Right kidney (tissue), 9 donors: ENCODE results near the gene ANKRD50.

ENCODE experiments used
- DNase-seq: peaks from one replicate; pipeline ENCODE4 v3.0.0-alpha.2; 2016
- long read RNA-seq, 8 donors: transcript quantifications; one replicate each; lab custom pipeline, GENCODE V29; 2026

The ANKRD50 gene, protein sequence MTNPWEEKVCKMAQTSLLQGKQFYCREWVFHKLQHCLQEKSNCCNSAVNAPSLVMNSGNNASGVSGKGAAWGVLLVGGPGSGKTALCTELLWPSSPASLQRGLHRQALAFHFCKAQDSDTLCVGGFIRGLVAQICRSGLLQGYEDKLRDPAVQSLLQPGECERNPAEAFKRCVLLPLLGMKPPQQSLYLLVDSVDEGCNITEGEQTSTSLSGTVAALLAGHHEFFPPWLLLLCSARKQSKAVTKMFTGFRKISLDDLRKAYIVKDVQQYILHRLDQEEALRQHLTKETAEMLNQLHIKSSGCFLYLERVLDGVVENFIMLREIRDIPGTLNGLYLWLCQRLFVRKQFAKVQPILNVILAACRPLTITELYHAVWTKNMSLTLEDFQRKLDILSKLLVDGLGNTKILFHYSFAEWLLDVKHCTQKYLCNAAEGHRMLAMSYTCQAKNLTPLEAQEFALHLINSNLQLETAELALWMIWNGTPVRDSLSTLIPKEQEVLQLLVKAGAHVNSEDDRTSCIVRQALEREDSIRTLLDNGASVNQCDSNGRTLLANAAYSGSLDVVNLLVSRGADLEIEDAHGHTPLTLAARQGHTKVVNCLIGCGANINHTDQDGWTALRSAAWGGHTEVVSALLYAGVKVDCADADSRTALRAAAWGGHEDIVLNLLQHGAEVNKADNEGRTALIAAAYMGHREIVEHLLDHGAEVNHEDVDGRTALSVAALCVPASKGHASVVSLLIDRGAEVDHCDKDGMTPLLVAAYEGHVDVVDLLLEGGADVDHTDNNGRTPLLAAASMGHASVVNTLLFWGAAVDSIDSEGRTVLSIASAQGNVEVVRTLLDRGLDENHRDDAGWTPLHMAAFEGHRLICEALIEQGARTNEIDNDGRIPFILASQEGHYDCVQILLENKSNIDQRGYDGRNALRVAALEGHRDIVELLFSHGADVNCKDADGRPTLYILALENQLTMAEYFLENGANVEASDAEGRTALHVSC (N-terminal part only)
- long read RNA-seq, donor 1, full-length matches to known transcripts, result 1 of 21 reads
- long read RNA-seq, donor 1, partial matches to known transcripts, result 20 of 21 reads
- long read RNA-seq, donor 1, other reads (novel, unspliced or antisense), result 0 of 21 reads
- long read RNA-seq, donor 2, full-length matches to known transcripts, result 1 of 13 reads
- long read RNA-seq, donor 2, partial matches to known transcripts, result 12 of 13 reads
- long read RNA-seq, donor 2, other reads (novel, unspliced or antisense), result 0 of 13 reads
- long read RNA-seq, donor 3, result 0 reads
- long read RNA-seq, donor 4, full-length matches to known transcripts, result 5 of 28 reads
- long read RNA-seq, donor 4, partial matches to known transcripts, result 23 of 28 reads
- long read RNA-seq, donor 4, other reads (novel, unspliced or antisense), result 0 of 28 reads
- long read RNA-seq, donor 5, full-length matches to known transcripts, result 2 of 9 reads
- long read RNA-seq, donor 5, partial matches to known transcripts, result 7 of 9 reads
- long read RNA-seq, donor 5, other reads (novel, unspliced or antisense), result 0 of 9 reads
- long read RNA-seq, donor 6, full-length matches to known transcripts, result 2 of 8 reads
- long read RNA-seq, donor 6, partial matches to known transcripts, result 6 of 8 reads
- long read RNA-seq, donor 6, other reads (novel, unspliced or antisense), result 0 of 8 reads
- long read RNA-seq, donor 7, full-length matches to known transcripts, result 3 of 25 reads
- long read RNA-seq, donor 7, partial matches to known transcripts, result 22 of 25 reads
- long read RNA-seq, donor 7, other reads (novel, unspliced or antisense), result 0 of 25 reads
- long read RNA-seq, donor 8, partial matches to known transcripts, result 9 of 9 reads
- long read RNA-seq, donor 8, other reads (novel, unspliced or antisense), result 0 of 9 reads

GRCh38 chr4:124712372-124713184, at the start of gene ANKRD50:
TSS of gene ANKRD50 (minus strand) at chr4:124712732. CDS start at chr4:124710511, 2,221 bp downstream.
- DNase-seq, result peak; percentile 95

DNA sequence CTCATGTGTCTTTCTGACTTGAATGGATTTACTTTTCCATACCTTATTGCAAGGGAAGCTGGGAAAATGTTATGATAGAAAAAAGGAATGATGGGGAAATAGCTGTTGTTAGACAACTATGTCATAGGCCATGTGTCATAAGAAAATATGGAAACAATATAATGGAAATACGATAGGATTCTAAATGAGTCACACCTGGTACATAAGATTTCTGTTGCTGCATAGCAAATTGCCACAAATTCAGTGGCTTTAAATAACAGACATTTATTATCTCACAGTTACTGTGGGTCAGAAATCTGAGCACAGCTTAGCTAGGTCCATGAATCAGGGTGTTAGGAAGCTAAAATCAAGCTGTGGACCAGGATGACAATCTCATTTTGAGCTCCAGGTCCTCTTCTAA, 44.6 kb upstream of the ANKRD50 start:
- DNase-seq, result no peak

GRCh38 chr4:124754681-124755080, 42.1 kb upstream of the ANKRD50 start:
- no peak for DNase-seq

DNA sequence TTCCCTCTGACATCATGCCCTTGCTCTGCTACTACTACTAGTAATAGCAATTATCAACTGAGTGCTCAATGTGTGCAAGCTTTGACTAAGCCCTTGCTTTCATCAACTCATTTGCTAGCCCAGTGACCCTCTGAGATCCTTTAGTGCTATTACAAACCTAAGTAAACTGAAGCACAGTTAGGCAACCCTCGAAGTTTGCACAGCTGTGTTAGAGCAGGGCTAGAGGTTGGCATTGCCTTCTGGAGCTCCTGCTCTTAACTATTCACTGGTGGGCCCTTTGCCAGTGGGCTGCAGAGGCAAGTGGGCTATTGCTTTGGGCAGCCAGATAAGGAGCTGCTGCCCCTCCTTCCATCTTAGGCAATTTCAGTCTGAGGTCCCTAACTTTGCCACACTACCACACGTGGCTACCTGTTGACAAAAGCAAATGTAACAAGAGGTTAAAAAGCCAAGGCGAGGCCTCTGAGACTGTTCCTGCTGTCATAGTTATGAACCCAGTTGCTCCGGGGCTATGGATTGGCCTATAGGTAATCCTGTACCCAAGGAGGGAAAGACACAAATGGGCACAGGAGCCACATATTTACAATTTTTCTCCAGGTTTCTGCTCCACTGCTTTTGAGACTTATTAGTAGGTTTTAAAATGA, 41.5 kb upstream of the ANKRD50 start:
- no peak for DNase-seq

- no peak for DNase-seq
Measured at GRCh38 chr4:124749421-124749820, 36.9 kb upstream of the ANKRD50 start.

DNA sequence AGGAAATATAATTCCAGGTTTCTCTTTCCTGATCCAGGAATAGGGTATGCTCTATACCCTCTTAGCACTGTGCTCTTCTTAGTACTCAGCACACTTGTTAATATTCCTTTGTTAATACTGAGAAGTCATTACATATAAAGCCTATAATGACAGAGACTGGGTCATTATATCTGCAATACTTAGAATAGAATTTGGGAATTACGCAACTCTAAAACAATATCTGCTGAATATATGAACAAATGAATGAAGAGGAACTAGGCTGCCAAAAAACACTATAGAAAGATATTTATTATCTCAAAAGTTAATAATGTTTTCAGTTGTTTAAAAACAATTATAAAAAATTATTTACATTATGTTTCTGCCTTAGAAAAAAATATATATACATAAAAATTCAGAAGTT, 36.4 kb upstream of the ANKRD50 start:
- DNase-seq, result no peak

- no peak for DNase-seq
Measured at GRCh38 chr4:124745985-124746801, 33.7 kb upstream of the ANKRD50 start.

- no peak for DNase-seq
Measured at GRCh38 chr4:124743711-124744110, 31.2 kb upstream of the ANKRD50 start.

GRCh38 chr4:124740501-124740900, 28.0 kb upstream of the ANKRD50 start:
- no peak for DNase-seq

- no peak for DNase-seq
Measured at GRCh38 chr4:124738994-124739393, 26.5 kb upstream of the ANKRD50 start.

DNA sequence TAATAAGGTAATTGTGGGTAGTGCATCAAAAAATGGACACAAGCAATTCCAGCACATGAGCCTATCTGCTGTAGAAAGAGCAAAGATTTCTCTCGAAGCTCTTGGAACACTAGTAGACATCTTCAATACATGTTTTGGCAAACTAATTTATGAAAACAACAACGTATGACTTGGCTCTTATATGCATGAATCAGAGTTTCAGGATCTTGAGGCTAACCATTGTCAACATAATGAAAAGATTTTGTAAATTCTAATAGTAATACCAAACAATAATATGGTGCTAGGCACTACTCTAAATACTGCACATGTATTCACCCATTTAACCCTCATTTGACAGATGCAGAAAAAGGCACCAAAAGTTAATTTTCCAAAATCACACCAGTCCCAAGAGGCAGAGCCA, 25.1 kb upstream of the ANKRD50 start:
- DNase-seq, result no peak

DNA sequence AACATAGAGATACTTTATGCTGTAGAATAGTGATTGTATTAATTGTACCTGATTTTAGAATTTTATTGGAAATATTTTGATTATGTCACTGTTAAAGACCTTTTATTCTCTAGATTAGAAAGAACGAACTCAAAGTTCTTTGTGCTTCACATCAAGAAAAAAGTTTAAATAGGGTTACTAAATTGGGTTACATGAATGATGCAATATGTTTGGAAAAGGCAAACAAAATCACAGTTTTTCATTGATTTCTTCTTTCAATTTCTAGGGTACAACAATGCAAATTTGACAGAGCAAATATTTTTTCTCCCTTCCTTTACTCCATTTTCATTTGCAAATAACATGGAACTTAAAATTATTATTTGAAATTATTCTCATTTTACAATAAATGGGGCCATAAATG, 24.0 kb upstream of the ANKRD50 start:
- no peak for DNase-seq

GRCh38 chr4:124727331-124727890, 14.9 kb upstream of the ANKRD50 start:
- DNase-seq, result no peak

DNA sequence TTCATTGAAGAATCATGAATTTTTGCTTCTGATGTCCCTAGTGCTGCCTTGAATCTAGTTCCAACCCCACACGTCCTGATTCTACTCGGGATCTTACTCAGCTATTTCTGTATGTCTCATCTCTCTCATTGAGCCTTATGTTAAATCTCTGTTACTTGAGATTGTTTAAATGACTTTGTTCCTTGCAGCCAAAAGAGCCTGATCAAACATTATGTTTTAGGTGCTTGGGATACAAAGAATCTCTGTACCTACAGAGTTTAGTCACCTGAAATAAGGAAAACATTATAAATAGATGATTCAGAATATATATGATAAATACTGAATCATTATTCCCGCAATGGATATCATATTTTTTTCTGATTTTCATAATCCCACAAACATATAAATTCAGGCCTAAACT, 13.7 kb upstream of the ANKRD50 start:
- DNase-seq, result no peak

DNA sequence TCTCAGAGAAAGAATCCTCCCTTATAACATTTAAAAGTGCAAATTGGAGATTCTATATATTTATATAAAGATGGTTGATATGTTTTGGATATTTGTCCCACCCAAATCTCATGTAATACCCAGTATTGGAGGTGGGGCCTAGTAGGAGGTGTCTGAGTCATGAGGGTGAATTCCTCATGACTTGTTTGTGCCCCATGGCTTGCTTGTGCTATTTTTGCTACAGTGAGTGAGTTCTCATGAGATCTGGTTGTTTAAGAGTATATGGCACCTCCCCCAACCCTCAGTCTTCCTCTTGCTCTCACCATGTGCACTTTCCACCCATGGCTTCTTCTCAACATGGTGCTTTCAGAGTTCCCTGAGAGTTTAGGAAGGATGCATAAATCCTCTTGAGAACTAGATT, 9.5 kb upstream of the ANKRD50 start:
- no peak for DNase-seq

GRCh38 chr4:124717101-124717500, 4.6 kb upstream of the ANKRD50 start:
- no peak for DNase-seq

- DNase-seq, result no peak
Measured at GRCh38 chr4:124713185-124713592, 657 bp upstream of the ANKRD50 start.
